MCF 10A (cell line): ENCODE measurements around the gene MYL2. TPM values are rescaled to one million over a fixed set of nuclear protein-coding genes. Genes with fewer than 3 reads are reported as not detected.
A peak's percentile ranks its signal among the peaks of the same experiment; 100 is the strongest.

Source experiments
- BruUV-seq: library from RNA; stranded (reverse); fragments of 400-500 nt; replicated peaks from 2 replicates; lab custom pipeline; 2021; lab: Mats Ljungman, UMichigan
- CTCF ChIA-PET: fragments of 300-600 bp; sonication (Branson Sonifier 250); formaldehyde crosslinking; extraction: SDS; loops from one replicate; lab custom pipeline; 2021; ENCODE audit warnings: antibody characterized with exemption, inconsistent platforms; lab: Yijun Ruan, JAX
- POLR2A ChIA-PET: fragments of 300-600, 350-650 bp; sonication (Branson Sonifier 250); formaldehyde crosslinking; extraction: SDS; loops from one replicate; lab custom pipeline; 2020; ENCODE audit warnings: antibody characterized with exemption, inconsistent platforms; lab: Yijun Ruan, JAX
- DNase-seq: peaks from one replicate; pipeline ENCODE4 v3.0.0-alpha.2; 2018; ENCODE audit not compliant: unreplicated experiment
- H3K27ac Mint-ChIP-seq: one replicate; pipeline ENCODE4 v1.8.0; 2022; ENCODE audit warnings: mild to moderate bottlenecking, low read depth, mixed read lengths; ENCODE audit not compliant: unreplicated experiment
- H3K27me3 Mint-ChIP-seq: one replicate; pipeline ENCODE4 v1.8.0; 2022; ENCODE audit warnings: mixed read lengths; ENCODE audit not compliant: insufficient read depth, unreplicated experiment
- H3K36me3 Mint-ChIP-seq: one replicate; pipeline ENCODE4 v1.8.0; 2022; ENCODE audit warnings: mild to moderate bottlenecking, moderate library complexity, mixed read lengths; ENCODE audit not compliant: insufficient read depth, unreplicated experiment
- H3K4me1 Mint-ChIP-seq: one replicate; pipeline ENCODE4 v1.8.0; 2022; ENCODE audit warnings: mixed read lengths; ENCODE audit not compliant: insufficient read depth, unreplicated experiment
- H3K4me3 Mint-ChIP-seq: one replicate; pipeline ENCODE4 v1.8.0; 2022; ENCODE audit warnings: mild to moderate bottlenecking, moderate library complexity, mixed read lengths; ENCODE audit not compliant: unreplicated experiment
- H3K9me3 Mint-ChIP-seq: one replicate; pipeline ENCODE4 v1.8.0; 2022; ENCODE audit warnings: mixed read lengths; ENCODE audit not compliant: unreplicated experiment
- intact Hi-C: fragments of 100-400 bp; cut with micrococcal nuclease; formaldehyde crosslinking; loops from 2 replicates; pipeline ENCODE4 v1.14.1; 2022
- total RNA-seq: library from RNA; stranded (reverse); gene quantifications from 2 replicates; pipeline ENCODE4 v1.2.3, GENCODE V29; 2022
- TF ChIP-seq, protein P1 (sequence below): fragments of 200-600 bp; IDR thresholded peaks from one replicate; pipeline ENCODE4 v1.8.0; 2022; ENCODE audit warnings: antibody characterized with exemption, mild to moderate bottlenecking; ENCODE audit not compliant: unreplicated experiment

The MYL2 gene
- total RNA-seq, 1 experiment from 2014 or later: not detected

DNA sequence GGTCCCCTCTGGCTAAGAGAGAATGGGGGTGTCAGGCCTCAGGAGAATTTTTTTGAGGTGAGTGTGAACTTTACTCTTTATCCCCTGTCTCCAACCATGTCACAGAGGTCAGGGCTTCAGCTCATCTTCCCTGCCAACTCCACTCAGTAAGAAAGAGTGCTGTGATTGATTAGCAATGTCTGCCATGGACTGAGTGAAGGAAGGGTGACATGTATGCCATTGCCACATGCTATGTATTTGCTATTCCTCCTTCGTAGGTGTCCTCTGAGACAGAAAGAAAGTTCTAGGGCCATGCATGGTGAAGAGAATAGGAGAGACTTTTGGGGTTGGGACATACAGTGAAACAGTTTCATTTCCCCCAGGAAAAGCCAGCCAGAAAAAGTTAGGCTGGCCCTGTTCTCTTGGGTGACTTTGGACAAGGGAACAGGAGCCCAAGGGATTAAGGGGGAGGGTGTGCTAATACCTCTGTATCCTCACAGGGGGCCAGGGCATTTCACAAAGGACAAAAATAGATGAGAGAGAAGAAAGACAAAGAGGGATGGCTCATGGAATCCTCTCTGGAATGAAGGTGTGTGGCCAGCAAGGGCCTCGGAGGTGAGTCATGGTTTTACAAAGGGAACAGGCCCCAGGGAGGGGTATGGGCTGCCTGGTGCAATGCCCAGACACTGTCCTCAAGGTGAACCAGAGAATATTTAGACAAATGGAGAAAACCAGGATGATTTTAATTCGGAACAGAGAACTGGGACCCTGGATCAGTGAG, 13.9 kb upstream of the MYL2 start:
- CTCF ChIA-PET: interaction anchor here (0.6 to 1.9 kb wide), 9 partner anchors 25 to 379 kb away, joined by 3 to 12 read pairs (median 4); no protein-coding TSS in a partner anchor
- Mint-ChIP-seq H3K36me3 (peaks cover 5% of the 10 kb centered on the region), H3K4me1 (peaks cover 17% of the 10 kb centered on the region), H3K4me3 (no peak overlapping the region), H3K9me3 (no peaks in the 10 kb centered on the region), H3K27ac (peak overlapping the region; percentile 82), H3K27me3 (no peaks in the 10 kb centered on the region)
- TF ChIP-seq, protein P1, sequence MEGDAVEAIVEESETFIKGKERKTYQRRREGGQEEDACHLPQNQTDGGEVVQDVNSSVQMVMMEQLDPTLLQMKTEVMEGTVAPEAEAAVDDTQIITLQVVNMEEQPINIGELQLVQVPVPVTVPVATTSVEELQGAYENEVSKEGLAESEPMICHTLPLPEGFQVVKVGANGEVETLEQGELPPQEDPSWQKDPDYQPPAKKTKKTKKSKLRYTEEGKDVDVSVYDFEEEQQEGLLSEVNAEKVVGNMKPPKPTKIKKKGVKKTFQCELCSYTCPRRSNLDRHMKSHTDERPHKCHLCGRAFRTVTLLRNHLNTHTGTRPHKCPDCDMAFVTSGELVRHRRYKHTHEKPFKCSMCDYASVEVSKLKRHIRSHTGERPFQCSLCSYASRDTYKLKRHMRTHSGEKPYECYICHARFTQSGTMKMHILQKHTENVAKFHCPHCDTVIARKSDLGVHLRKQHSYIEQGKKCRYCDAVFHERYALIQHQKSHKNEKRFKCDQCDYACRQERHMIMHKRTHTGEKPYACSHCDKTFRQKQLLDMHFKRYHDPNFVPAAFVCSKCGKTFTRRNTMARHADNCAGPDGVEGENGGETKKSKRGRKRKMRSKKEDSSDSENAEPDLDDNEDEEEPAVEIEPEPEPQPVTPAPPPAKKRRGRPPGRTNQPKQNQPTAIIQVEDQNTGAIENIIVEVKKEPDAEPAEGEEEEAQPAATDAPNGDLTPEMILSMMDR: no peak
- BruUV-seq: no TSS peak
- intact Hi-C loops: loop anchor here (10.0 kb wide), 1 partner anchor 241 kb away; no protein-coding TSS in a partner anchor
- DNase-seq: peak; percentile 87
- POLR2A ChIA-PET: interaction anchor here (0.7 to 2.6 kb wide), 5 partner anchors 9 to 434 kb away, joined by 3 to 14 read pairs (median 4); no protein-coding TSS in a partner anchor

GRCh38 chr12:110933326-110933974, 13.1 kb upstream of the MYL2 start:
- Mint-ChIP-seq H3K36me3 (peaks cover 5% of the 10 kb centered on the region), H3K27ac (no peak overlapping the region), H3K9me3 (no peaks in the 10 kb centered on the region), H3K27me3 (no peaks in the 10 kb centered on the region), H3K4me3 (no peak overlapping the region), H3K4me1 (peaks cover 17% of the 10 kb centered on the region)
- TF ChIP-seq, protein P1: no peak
- ChIA-PET CTCF (interaction anchor here (0.6 to 1.9 kb wide), 5 partner anchors 25 to 332 kb away, joined by 3 to 12 read pairs (median 3); no protein-coding TSS in a partner anchor), POLR2A (interaction anchor here (0.7 to 1.1 kb wide), 3 partner anchors 16 to 435 kb away, joined by 3 to 5 read pairs (median 4); no protein-coding TSS in a partner anchor)
- DNase-seq: no peak
- intact Hi-C loops: loop anchor here (10.0 kb wide), 1 partner anchor 241 kb away; no protein-coding TSS in a partner anchor
- no TSS peak for BruUV-seq

- Mint-ChIP-seq H3K4me3 (no peak overlapping the region), H3K27me3 (no peaks in the 10 kb centered on the region), H3K4me1 (peaks cover 18% of the 10 kb centered on the region), H3K36me3 (peaks cover 2% of the 10 kb centered on the region), H3K27ac (no peak overlapping the region), H3K9me3 (no peaks in the 10 kb centered on the region)
- ChIA-PET CTCF (interaction anchor here (0.6 to 1.9 kb wide), 2 partner anchors 35 to 37 kb away, joined by 4 to 12 read pairs; no protein-coding TSS in a partner anchor), POLR2A (no interaction called here)
- DNase-seq: no peak
- BruUV-seq: no TSS peak
- intact Hi-C loops: loop anchor here (10.0 kb wide), 1 partner anchor 243 kb away; no protein-coding TSS in a partner anchor
- TF ChIP-seq, protein P1: no peak
Observed at GRCh38 chr12:110932046-110932445, 11.7 kb upstream of the MYL2 start.
